CD14-positive monocyte (primary cell): ENCODE measurements around the gene PTGIR. TPM values are rescaled to one million over a fixed set of nuclear protein-coding genes. Genes with fewer than 3 reads are reported as not detected.

Experiments used
- DNase-seq, 3 donors: peaks; one replicate each; pipeline ENCODE4 v3.0.0-alpha.2; 2011 to 2022
- H2AFZ ChIP-seq: 2 replicates; pipeline ENCODE4 v1.6.0; 2012; ENCODE audit warnings: mild to moderate bottlenecking, low read depth, low read length, inconsistent platforms; ENCODE audit not compliant: insufficient read depth, poor library complexity, severe bottlenecking
- H3K27ac ChIP-seq, 2 donors: 1 replicate in 1 of 2; 2 replicates in 1 of 2; pipeline ENCODE4 v1.5.1; 2012 to 2013; ENCODE audit warnings: low read length in 2 of 2, control low read depth in 1 of 2, inconsistent platforms in 1 of 2, low read depth in 1 of 2, mild to moderate bottlenecking in 1 of 2
- H3K27me3 ChIP-seq, 2 donors: one replicate each; pipeline versions ENCODE4 v1.6.0 to v1.6.1; 2011 to 2013; ENCODE audit warnings: low read length in 2 of 2; ENCODE audit not compliant: control insufficient read depth in 2 of 2, insufficient read depth in 2 of 2
- H3K36me3 ChIP-seq, 2 donors: replicated peaks in 1 of 2; 1 replicate in 1 of 2; 2 replicates in 1 of 2; pipeline versions ENCODE4 v1.5.1 to v1.6.1; 2012 to 2013; ENCODE audit warnings: low read length in 2 of 2, control low read depth in 1 of 2, inconsistent platforms in 1 of 2, mild to moderate bottlenecking in 1 of 2; ENCODE audit not compliant: insufficient read depth in 2 of 2, control insufficient read depth in 1 of 2
- H3K4me1 ChIP-seq, 2 donors: 1 replicate in 1 of 2; 2 replicates in 1 of 2; pipeline versions ENCODE4 v1.5.1 to v1.6.1; 2012 to 2013; ENCODE audit warnings: low read length in 2 of 2, control low read depth in 1 of 2, inconsistent platforms in 1 of 2, mild to moderate bottlenecking in 1 of 2, moderate library complexity in 1 of 2; ENCODE audit not compliant: insufficient read depth in 2 of 2, control insufficient read depth in 1 of 2
- H3K4me2 ChIP-seq: replicated peaks from 2 replicates; pipeline ENCODE3; 2012; ENCODE audit warnings: low read length, moderate library complexity, mild to moderate bottlenecking; ENCODE audit not compliant: poor library complexity, severe bottlenecking; ENCODE audit errors: extremely low read depth
- H3K4me3 ChIP-seq, 3 experiments: fragments of 200-600 bp in 1 of 3; sonication (generic) in 1 of 3; replicated peaks in 1 of 3; 1 replicate in 2 of 3; 2 replicates in 1 of 3; pipeline ENCODE4 v1.5.1; 2011 to 2013; ENCODE audit warnings: low read length in 3 of 3, mild to moderate bottlenecking in 3 of 3, control low read depth in 2 of 3, low read depth in 2 of 3, inconsistent platforms in 1 of 3, moderate library complexity in 1 of 3
- H3K79me2 ChIP-seq: 2 replicates; pipeline ENCODE4 v1.6.0; 2012; ENCODE audit warnings: mild to moderate bottlenecking, control low read depth, inconsistent platforms, low read length, moderate library complexity; ENCODE audit not compliant: insufficient read depth
- H3K9ac ChIP-seq: 2 replicates; pipeline ENCODE4 v1.6.0; 2017; ENCODE audit warnings: low read length, mild to moderate bottlenecking; ENCODE audit not compliant: insufficient read depth, poor library complexity, severe bottlenecking
- H3K9me3 ChIP-seq, 2 donors: replicated peaks in 1 of 2; 1 replicate in 1 of 2; 2 replicates in 1 of 2; pipeline versions ENCODE4 v1.5.1 to v1.6.1; 2012 to 2013; ENCODE audit warnings: low read length in 2 of 2, control low read depth in 1 of 2; ENCODE audit not compliant: control insufficient read depth in 1 of 2, insufficient read depth in 1 of 2
- H4K20me1 ChIP-seq: 2 replicates; pipeline ENCODE4 v1.6.0; 2012; ENCODE audit warnings: mild to moderate bottlenecking, low read length, control low read depth, moderate library complexity; ENCODE audit not compliant: insufficient read depth
- H3K27ac Mint-ChIP-seq, 7 donors: one replicate each; pipeline ENCODE4 v1.8.0; 2020; ENCODE audit warnings: mild to moderate bottlenecking in 7 of 7, mixed read lengths in 7 of 7, moderate library complexity in 6 of 7, inconsistent platforms in 2 of 7
- H3K27me3 Mint-ChIP-seq, 3 donors: one replicate each; pipeline ENCODE4 v1.8.0; 2021 to 2022; ENCODE audit warnings: low read depth in 3 of 3, mild to moderate bottlenecking in 3 of 3, mixed read lengths in 3 of 3, moderate library complexity in 3 of 3, inconsistent platforms in 1 of 3
- H3K36me3 Mint-ChIP-seq, 2 donors: one replicate each; pipeline ENCODE4 v1.8.0; 2020; ENCODE audit warnings: mixed read lengths in 2 of 2, inconsistent platforms in 1 of 2, mild to moderate bottlenecking in 1 of 2
- H3K4me1 Mint-ChIP-seq: one replicate; pipeline ENCODE4 v1.8.0; 2020; ENCODE audit warnings: mild to moderate bottlenecking, mixed read lengths
- H3K4me3 Mint-ChIP-seq, 2 donors: one replicate each; pipeline ENCODE4 v1.8.0; 2020; ENCODE audit warnings: mild to moderate bottlenecking in 2 of 2, mixed read lengths in 2 of 2, moderate library complexity in 1 of 2
- H3K9me3 Mint-ChIP-seq, 7 donors: one replicate each; pipeline ENCODE4 v1.8.0; 2020 to 2022; ENCODE audit warnings: mixed read lengths in 7 of 7, mild to moderate bottlenecking in 6 of 7, moderate library complexity in 6 of 7, inconsistent platforms in 2 of 7
- CTCF ChIP-seq: fragments of 200-600 bp; IDR thresholded peaks from one replicate; pipeline ENCODE4 v1.8.0; 2022; ENCODE audit warnings: antibody characterized with exemption, mild to moderate bottlenecking
- WGBS: methylation state at CpG from one replicate; pipeline ENCODE4 v1.1.5; 2013; ENCODE audit warnings: missing lambda C conversion rate; ENCODE audit not compliant: insufficient coverage; 5-methylcytosine and 5-hydroxymethylcytosine counted together
- intact Hi-C, 2 donors: fragments of 100-400 bp; cut with micrococcal nuclease; formaldehyde crosslinking; loops; one replicate each; pipeline versions ENCODE4 v1.15.0 to v1.15.1; 2023
- polyA plus RNA-seq, 3 donors: library from polyadenylated mRNA; depleted of rRNA in 1 of 3; unstranded in 2 of 3; stranded (reverse) in 1 of 3; fragments of 300-500 nt in 2 of 3; fragments of >200 nt in 1 of 3; fragmentation: Illumina TruSeq in 2 of 3; gene quantifications; 1 replicate in 2 of 3; 2 replicates in 1 of 3; pipeline ENCODE4 v1.2.3, GENCODE V29; 2012 to 2021

PTGIR gene
- polyA plus RNA-seq, 3 donors, result 12.8 to 51.2 (median 14.1) TPM

GRCh38 chr19:46613525-46613924 is 11.4 kb downstream of the PTGIR start:
- 94% methylated on average over 11 of the region's 22 CpGs for WGBS
- intact Hi-C loops, result loop anchor here in 1 of 2 donors (5.0 to 10.0 kb wide), 2 partner anchors 49 to 101 kb away; partner anchors contain the start of genes DACT3 and PRKD2
- H3K9me3 Mint-ChIP-seq, result peaks cover 0 to 3% (median 0%) of the 10 kb centered on the region in 7 donors
- TF ChIP-seq CTCF, result no peak
- H3K79me2 ChIP-seq, result no peaks in the 10 kb centered on the region
- no peak overlapping the region for H3K27ac Mint-ChIP-seq
- no peaks in the 10 kb centered on the region for H3K9me3 ChIP-seq
- peaks cover 19% of the 10 kb centered on the region for H4K20me1 ChIP-seq
- H3K27me3 ChIP-seq, result peaks cover 0 to 24% of the 10 kb centered on the region in 2 donors
- H3K4me2 ChIP-seq, result no peak overlapping the region
- no peak overlapping the region for H3K4me3 ChIP-seq
- no peak overlapping the region for H3K9ac ChIP-seq
- H3K4me1 ChIP-seq, result peaks cover 42 to 43% of the 10 kb centered on the region in 2 donors
- no peak overlapping the region for H2AFZ ChIP-seq
- DNase-seq, result no peak
- peaks cover 25 to 31% of the 10 kb centered on the region in 2 donors for H3K36me3 Mint-ChIP-seq
- H3K27me3 Mint-ChIP-seq, result peaks cover 28 to 48% (median 42%) of the 10 kb centered on the region in 3 donors
- peaks cover 45% of the 10 kb centered on the region for H3K4me1 Mint-ChIP-seq
- peak overlapping the region in 1 of 2 donors; percentile 65 for H3K4me3 Mint-ChIP-seq
- H3K27ac ChIP-seq, result no peak overlapping the region
- peaks cover 17% of the 10 kb centered on the region in 2 donors for H3K36me3 ChIP-seq

- peaks cover 26 to 29% of the 10 kb centered on the region in 2 donors for H3K4me1 ChIP-seq
- no peak overlapping the region for H3K4me2 ChIP-seq
- WGBS, result 7% methylated on average over 4 of the region's 6 CpGs
- no peak for TF ChIP-seq CTCF
- intact Hi-C loops, result loop anchor here in 1 of 2 donors (5.0 to 10.0 kb wide), 2 partner anchors 51 to 103 kb away; partner anchors contain the start of genes DACT3 and PRKD2
- H3K27ac Mint-ChIP-seq, result peak overlapping the region in 4 of 7 donors; percentile 28 to 58 (median 40)
- peaks cover 43 to 47% of the 10 kb centered on the region in 2 donors for H3K36me3 Mint-ChIP-seq
- no peak overlapping the region for H2AFZ ChIP-seq
- no peak overlapping the region for H3K27ac ChIP-seq
- no peak overlapping the region for H3K4me3 ChIP-seq
- H3K27me3 Mint-ChIP-seq, result peaks cover 25 to 41% (median 37%) of the 10 kb centered on the region in 3 donors
- H3K9ac ChIP-seq, result no peak overlapping the region
- peaks cover 37% of the 10 kb centered on the region for H4K20me1 ChIP-seq
- peaks cover 35% of the 10 kb centered on the region in 2 donors for H3K36me3 ChIP-seq
- H3K79me2 ChIP-seq, result no peaks in the 10 kb centered on the region
- peak overlapping the region in 1 of 2 donors; percentile 55 for H3K4me3 Mint-ChIP-seq
- H3K4me1 Mint-ChIP-seq, result peaks cover 35% of the 10 kb centered on the region
- peaks cover 0 to 19% of the 10 kb centered on the region in 2 donors for H3K27me3 ChIP-seq
- H3K9me3 Mint-ChIP-seq, result peaks cover 0 to 3% (median 0%) of the 10 kb centered on the region in 7 donors
- H3K9me3 ChIP-seq, result no peaks in the 10 kb centered on the region
- no peak for DNase-seq
Observed at GRCh38 chr19:46611776-46612175, 13.1 kb downstream of the PTGIR start.
